TTC549 (cell line): Measurements from ENCODE around the gene SORBS1.
"Not testable (repeated sequence)": the region's sequence is repeated elsewhere in the genome, so short reads cannot be mapped to it uniquely, and the experiment has no call there.

ENCODE experiments used
- FAIRE-seq: peaks from 2 replicates; lab custom pipeline; 2012; peaks lifted over from hg19 to GRCh38; lab: Jason Lieb, UNC

The SORBS1 gene

GRCh38 chr10:95482501-95483233 is 78.5 kb downstream of the SORBS1 start:
- no peak for FAIRE-seq

GRCh38 chr10:95480901-95481491 is 80.2 kb downstream of the SORBS1 start:
- FAIRE-seq: no peak

GRCh38 chr10:95480102-95480900 is 80.9 kb downstream of the SORBS1 start:
- no peak for FAIRE-seq

GRCh38 chr10:95478935-95479334 is 82.2 kb downstream of the SORBS1 start:
- FAIRE-seq: no peak

- no peak for FAIRE-seq
These were observed 83.0 kb downstream of the SORBS1 start for GRCh38 chr10:95478185-95478584.

GRCh38 chr10:95477175-95477520 is 84.0 kb downstream of the SORBS1 start:
- FAIRE-seq: no peak

- FAIRE-seq: no peak
These were observed 84.5 kb downstream of the SORBS1 start for GRCh38 chr10:95476469-95477174.

GRCh38 chr10:95475827-95476468 is 85.2 kb downstream of the SORBS1 start:
- FAIRE-seq: no peak

GRCh38 chr10:95475003-95475383 is 86.2 kb downstream of the SORBS1 start:
- no peak for FAIRE-seq

- no peak for FAIRE-seq
These were observed 86.8 kb downstream of the SORBS1 start for GRCh38 chr10:95474228-95475002.

GRCh38 chr10:95472304-95473088 is 88.7 kb downstream of the SORBS1 start:
- no peak for FAIRE-seq

GRCh38 chr10:95469676-95470075 is 91.5 kb downstream of the SORBS1 start:
- no peak for FAIRE-seq

GRCh38 chr10:95469251-95469650 is 91.9 kb downstream of the SORBS1 start:
- FAIRE-seq: no peak

- not testable (repeated sequence) for FAIRE-seq
These were observed 93.5 kb downstream of the SORBS1 start for GRCh38 chr10:95467642-95468041.

- no peak for FAIRE-seq
These were observed 94.0 kb downstream of the SORBS1 start for GRCh38 chr10:95467162-95467599.

GRCh38 chr10:95466436-95466835 is 94.7 kb downstream of the SORBS1 start:
- no peak for FAIRE-seq

GRCh38 chr10:95464280-95464679 is 96.9 kb downstream of the SORBS1 start:
- no peak for FAIRE-seq

- FAIRE-seq: no peak
These were observed 98.2 kb downstream of the SORBS1 start for GRCh38 chr10:95462740-95463667.

GRCh38 chr10:95461611-95462010 is 99.6 kb downstream of the SORBS1 start:
- no peak for FAIRE-seq
